SK-N-SH treated with all-trans-retinoic acid at 6 μM for 48 hours (cell line): Measurements from ENCODE around the gene SEC16A.

Experiments
- ATAC-seq: fragments of 200-7000 bp; cut with Tn5 transposase; 3 replicates; pipeline ENCODE4 v1.9.1; 2020; ENCODE audit warnings: mild to moderate bottlenecking, moderate library complexity
- ARNTL ChIP-seq: fragments of 450-650 bp; formaldehyde crosslinking; IDR thresholded peaks from 2 replicates; pipeline ENCODE4 v1.5.0; 2020; ENCODE audit warnings: low read depth, mild to moderate bottlenecking, moderate library complexity, borderline replicate concordance
- BACH2 ChIP-seq: fragments of 250-450 bp; sonication (Bioruptor Pico); IDR thresholded peaks from 2 replicates; pipeline ENCODE4 v1.9.0; 2021; ENCODE audit warnings: mild to moderate bottlenecking, borderline replicate concordance
- CSRNP3 ChIP-seq: fragments of 250-450 bp; sonication (Bioruptor Pico); IDR thresholded peaks from 2 replicates; pipeline ENCODE4 v1.5.1; 2021; ENCODE audit warnings: mild to moderate bottlenecking, moderate library complexity
- ISL1 ChIP-seq: fragments of 250-450 bp; sonication (Bioruptor Pico); IDR thresholded peaks from 2 replicates; pipeline ENCODE4 v2.1.2; 2022; ENCODE audit warnings: mild to moderate bottlenecking, moderate library complexity
- OSR1 ChIP-seq: fragments of 250-450 bp; sonication (Bioruptor Pico); IDR thresholded peaks from 2 replicates; pipeline ENCODE4 v1.8.0; 2022; ENCODE audit warnings: moderate library complexity, mild to moderate bottlenecking, inconsistent platforms
- PATZ1 ChIP-seq: fragments of 250-450 bp; sonication (Bioruptor Pico); IDR thresholded peaks from 2 replicates; pipeline ENCODE4 v1.8.0; 2020; ENCODE audit warnings: mild to moderate bottlenecking, moderate library complexity, borderline replicate concordance
- PPARA ChIP-seq: fragments of 250-450 bp; sonication (Bioruptor Pico); IDR thresholded peaks from 2 replicates; pipeline ENCODE4 v1.5.0; 2020; ENCODE audit warnings: mild to moderate bottlenecking, borderline replicate concordance
- SNAI2 ChIP-seq: fragments of 250-450 bp; sonication (Bioruptor Pico); IDR thresholded peaks from 2 replicates; pipeline ENCODE4 v1.5.0; 2020; ENCODE audit warnings: mild to moderate bottlenecking, moderate library complexity
- TCF4 ChIP-seq: fragments of 250-450 bp; sonication (Bioruptor Pico); IDR thresholded peaks from 2 replicates; pipeline ENCODE4 v1.8.0; 2021; ENCODE audit warnings: mild to moderate bottlenecking, moderate library complexity, borderline replicate concordance
- ZC3H10 ChIP-seq: fragments of 250-450 bp; sonication (Bioruptor Pico); IDR thresholded peaks from 2 replicates; pipeline ENCODE4 v1.5.1; 2021; ENCODE audit warnings: mild to moderate bottlenecking, moderate library complexity
- ZFP3 ChIP-seq: fragments of 250-450 bp; sonication (Bioruptor Pico); IDR thresholded peaks from 2 replicates; pipeline ENCODE4 v1.5.0; 2020; ENCODE audit warnings: mild to moderate bottlenecking, moderate library complexity
- ZFP30 ChIP-seq: fragments of 450-650 bp; formaldehyde crosslinking; IDR thresholded peaks from 2 replicates; pipeline ENCODE4 v1.5.0; 2022; ENCODE audit warnings: mild to moderate bottlenecking, moderate library complexity
- ZNF565 ChIP-seq: fragments of 450-650 bp; formaldehyde crosslinking; conservative IDR thresholded peaks from 2 replicates; pipeline ENCODE4 v1.5.0; 2020; ENCODE audit warnings: low read depth, mild to moderate bottlenecking, moderate library complexity
- ZNF8 ChIP-seq: fragments of 450-650 bp; formaldehyde crosslinking; IDR thresholded peaks from 2 replicates; pipeline ENCODE4 v1.5.0; 2020; ENCODE audit warnings: mild to moderate bottlenecking, moderate library complexity
- TF ChIP-seq, protein P1 (sequence below): fragments of 250-450 bp; sonication (Bioruptor Pico); IDR thresholded peaks from 2 replicates; pipeline ENCODE4 v1.5.1; 2020; ENCODE audit warnings: low read depth, mild to moderate bottlenecking, moderate library complexity

The SEC16A gene

GRCh38 chr9:136436055-136436634 is 46.7 kb downstream of the SEC16A start:
- no peak for ATAC-seq
- TF ChIP-seq, protein P1, sequence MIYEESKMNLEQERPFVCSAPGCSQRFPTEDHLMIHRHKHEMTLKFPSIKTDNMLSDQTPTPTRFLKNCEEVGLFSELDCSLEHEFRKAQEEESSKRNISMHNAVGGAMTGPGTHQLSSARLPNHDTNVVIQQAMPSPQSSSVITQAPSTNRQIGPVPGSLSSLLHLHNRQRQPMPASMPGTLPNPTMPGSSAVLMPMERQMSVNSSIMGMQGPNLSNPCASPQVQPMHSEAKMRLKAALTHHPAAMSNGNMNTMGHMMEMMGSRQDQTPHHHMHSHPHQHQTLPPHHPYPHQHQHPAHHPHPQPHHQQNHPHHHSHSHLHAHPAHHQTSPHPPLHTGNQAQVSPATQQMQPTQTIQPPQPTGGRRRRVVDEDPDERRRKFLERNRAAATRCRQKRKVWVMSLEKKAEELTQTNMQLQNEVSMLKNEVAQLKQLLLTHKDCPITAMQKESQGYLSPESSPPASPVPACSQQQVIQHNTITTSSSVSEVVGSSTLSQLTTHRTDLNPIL (CRISPR knock-in tag) = no peak
- TF ChIP-seq PPARA (CRISPR knock-in tag) (no peak), ZNF8 (CRISPR knock-in tag) (no peak), SNAI2 (CRISPR knock-in tag) (no peak), ZFP30 (CRISPR knock-in tag) (no peak), ZFP3 (CRISPR knock-in tag) (no peak)

- ATAC-seq = no peak
Measured at GRCh38 chr9:136434580-136435169, 48.2 kb downstream of the SEC16A start.

GRCh38 chr9:136433849-136434579 is 48.8 kb downstream of the SEC16A start:
- no peak for ATAC-seq
- no peak for TF ChIP-seq CSRNP3 (CRISPR knock-in tag)
- TF ChIP-seq PATZ1 (CRISPR knock-in tag) = no peak
- TF ChIP-seq ZNF565 = no peak
- TF ChIP-seq TCF4 (CRISPR knock-in tag) = no peak

More at GRCh38 chr9:136434580-136435169, 48.2 kb downstream of the SEC16A start:
- TF ChIP-seq OSR1 (no peak), CSRNP3 (CRISPR knock-in tag) (no peak)
- TF ChIP-seq, all 23 proteins: peak for 0

DNA sequence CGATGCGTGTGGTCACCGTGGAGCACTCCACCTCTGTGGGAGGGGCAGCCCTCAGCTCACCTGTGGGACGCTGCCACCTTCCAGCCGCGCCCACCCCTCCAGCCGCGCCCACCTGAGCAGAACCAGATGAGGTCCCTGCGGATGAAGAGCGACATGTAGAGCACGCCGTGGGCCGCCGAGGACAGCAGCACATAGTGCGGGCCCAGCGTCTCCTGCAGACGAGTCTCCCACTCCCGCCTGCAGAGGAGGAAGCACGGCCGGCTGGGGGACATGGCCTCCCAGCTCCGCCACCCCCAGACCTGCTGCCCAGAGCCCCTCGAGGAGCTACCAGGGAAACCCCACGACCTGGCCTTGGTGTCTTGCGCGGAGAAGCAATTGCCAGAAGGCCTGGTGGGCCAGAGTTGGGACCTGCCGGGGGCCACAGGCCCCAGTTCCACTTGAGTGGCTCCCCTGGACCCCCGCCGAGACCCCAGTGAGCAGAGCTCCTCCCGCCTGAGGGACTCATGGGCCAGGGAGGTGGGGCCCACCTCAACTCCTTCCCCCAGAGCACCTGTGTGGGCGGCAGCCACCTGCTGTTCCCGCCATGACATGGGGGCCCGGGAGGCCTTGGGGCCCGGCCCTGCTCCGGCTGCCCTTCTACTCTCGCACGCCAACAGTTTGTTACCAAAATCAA is 49.7 kb downstream of the SEC16A start:
- ATAC-seq = no peak
- TF ChIP-seq ISL1 (CRISPR knock-in tag) = no peak
- TF ChIP-seq ZC3H10 (CRISPR knock-in tag) = no peak
- TF ChIP-seq ZFP3 (CRISPR knock-in tag) = no peak
- no peak for TF ChIP-seq ARNTL (CRISPR knock-in tag)
- TF ChIP-seq CSRNP3 (CRISPR knock-in tag) = no peak

DNA sequence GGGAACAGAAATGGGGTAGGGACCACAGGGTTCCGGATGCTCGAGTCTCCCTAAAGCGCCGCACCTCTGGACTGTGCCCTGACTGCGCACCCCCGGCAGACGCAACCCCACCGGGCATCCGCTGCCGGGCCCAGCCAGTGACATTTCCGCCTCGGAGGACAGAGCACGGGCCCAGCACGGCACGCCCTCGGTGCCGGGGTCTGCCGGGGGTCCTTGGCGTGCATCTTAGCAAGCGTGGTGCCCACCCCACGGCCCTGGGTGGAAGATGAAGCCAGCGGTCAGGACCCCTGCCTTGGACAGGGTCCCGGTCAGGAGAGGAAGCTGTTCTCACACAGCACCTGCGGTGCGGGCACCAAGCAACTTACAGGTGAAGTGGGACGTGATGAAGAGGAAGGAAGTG is 50.2 kb downstream of the SEC16A start:
- TF ChIP-seq PPARA (CRISPR knock-in tag) (no peak), ZFP3 (CRISPR knock-in tag) (no peak), BACH2 (no peak), ARNTL (CRISPR knock-in tag) (no peak)
- ATAC-seq = no peak
